Activated T-cell treated with anti-CD3 and anti-CD28 coated beads for 1 hour (primary cell): ENCODE results near the gene LIPE.
"Not testable (repeated sequence)": the region's sequence is repeated elsewhere in the genome, so short reads cannot be mapped to it uniquely, and the experiment has no call there.

Experiments used
- DNase-seq: peaks from one replicate; pipeline ENCODE4 v3.0.0-alpha.2; 2020; ENCODE audit warnings: low read depth

Gene LIPE, protein sequence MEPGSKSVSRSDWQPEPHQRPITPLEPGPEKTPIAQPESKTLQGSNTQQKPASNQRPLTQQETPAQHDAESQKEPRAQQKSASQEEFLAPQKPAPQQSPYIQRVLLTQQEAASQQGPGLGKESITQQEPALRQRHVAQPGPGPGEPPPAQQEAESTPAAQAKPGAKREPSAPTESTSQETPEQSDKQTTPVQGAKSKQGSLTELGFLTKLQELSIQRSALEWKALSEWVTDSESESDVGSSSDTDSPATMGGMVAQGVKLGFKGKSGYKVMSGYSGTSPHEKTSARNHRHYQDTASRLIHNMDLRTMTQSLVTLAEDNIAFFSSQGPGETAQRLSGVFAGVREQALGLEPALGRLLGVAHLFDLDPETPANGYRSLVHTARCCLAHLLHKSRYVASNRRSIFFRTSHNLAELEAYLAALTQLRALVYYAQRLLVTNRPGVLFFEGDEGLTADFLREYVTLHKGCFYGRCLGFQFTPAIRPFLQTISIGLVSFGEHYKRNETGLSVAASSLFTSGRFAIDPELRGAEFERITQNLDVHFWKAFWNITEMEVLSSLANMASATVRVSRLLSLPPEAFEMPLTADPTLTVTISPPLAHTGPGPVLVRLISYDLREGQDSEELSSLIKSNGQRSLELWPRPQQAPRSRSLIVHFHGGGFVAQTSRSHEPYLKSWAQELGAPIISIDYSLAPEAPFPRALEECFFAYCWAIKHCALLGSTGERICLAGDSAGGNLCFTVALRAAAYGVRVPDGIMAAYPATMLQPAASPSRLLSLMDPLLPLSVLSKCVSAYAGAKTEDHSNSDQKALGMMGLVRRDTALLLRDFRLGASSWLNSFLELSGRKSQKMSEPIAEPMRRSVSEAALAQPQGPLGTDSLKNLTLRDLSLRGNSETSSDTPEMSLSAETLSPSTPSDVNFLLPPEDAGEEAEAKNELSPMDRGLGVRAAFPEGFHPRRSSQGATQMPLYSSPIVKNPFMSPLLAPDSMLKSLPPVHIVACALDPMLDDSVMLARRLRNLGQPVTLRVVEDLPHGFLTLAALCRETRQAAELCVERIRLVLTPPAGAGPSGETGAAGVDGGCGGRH

DNA sequence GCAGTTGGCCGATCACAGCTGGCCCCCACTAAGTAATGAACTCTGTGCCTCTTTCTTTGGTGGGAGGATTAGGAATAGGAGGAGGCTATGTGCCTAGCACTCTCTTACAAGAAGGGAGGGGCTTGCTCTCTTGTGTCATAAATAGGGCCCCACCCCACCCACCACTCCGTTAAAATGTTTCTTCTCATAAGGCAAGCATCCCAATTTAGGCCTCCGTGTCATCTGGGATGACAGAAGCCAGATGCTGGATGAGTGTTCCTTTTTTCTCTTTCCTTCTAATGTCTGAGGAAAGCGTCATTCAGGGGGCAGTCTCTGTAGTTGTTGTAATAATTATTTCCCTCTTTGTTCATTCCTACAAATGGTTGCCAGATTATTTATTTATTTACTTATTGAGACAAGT, at the start of gene LIPE:
LIPE (minus strand) TSS at position 76 of the 400 bp plus-strand sequence. CDS start 239 bp downstream, outside the sequence.
- DNase-seq, result no peak

DNA sequence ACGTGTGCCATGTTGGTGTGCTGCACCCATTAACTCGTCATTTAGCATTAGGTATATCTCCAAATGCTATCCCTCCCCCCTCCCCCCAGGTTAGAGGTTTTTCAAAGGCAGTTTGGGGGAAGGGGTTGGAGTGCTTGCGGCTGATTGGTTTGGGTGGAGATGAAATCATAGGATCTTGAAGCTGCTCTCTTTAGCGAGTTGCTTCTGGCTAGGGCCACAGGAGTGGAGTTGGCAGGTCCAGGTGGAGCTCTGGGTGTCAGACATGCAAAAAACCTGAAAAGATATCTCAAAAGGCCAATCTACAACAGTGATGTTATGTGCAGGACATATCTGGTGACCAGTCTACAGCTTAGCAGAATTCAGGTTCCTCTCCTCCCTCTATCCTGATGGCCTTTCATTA, 48.2 kb upstream of the LIPE start:
- no peak for DNase-seq

DNA sequence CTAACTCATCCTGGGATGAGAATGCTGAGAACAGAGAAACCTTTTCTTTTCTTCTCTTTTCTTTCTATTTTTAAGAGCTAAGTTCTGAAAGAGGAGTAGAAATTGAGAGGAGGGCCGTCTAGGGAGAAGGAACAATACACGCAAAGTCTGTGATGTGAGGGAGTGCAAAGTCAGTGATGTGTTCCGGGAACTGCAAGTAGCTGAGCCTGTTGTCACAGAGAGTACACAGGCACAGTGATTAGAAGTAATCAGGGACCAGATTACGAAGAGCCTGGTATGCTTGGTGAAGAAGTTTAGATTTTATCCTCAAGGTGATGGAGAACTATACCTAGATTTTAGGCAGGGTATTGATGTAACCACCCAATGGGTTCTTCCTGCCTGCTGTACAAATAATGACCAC, 47.6 kb upstream of the LIPE start:
- no peak for DNase-seq

DNA sequence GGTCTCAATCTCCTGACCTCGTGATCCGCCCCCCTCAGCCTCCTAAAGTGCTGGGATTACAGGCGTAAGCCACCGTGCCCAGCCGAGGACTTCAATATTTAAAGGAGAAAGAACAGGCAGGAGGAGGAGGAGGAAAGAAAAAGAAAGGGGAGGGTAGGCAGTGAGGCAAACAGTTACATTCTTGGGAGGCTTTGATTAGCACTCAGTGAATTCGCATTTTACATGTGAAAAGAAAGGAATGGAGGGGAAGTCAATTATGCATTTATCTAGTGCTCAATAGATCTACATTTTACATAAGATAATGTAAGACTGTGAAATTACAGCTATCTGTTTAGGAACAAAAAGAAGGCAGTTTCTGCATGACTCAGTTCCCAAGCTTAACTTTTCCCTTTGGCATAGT, 46.5 kb upstream of the LIPE start:
- DNase-seq, result no peak

DNA sequence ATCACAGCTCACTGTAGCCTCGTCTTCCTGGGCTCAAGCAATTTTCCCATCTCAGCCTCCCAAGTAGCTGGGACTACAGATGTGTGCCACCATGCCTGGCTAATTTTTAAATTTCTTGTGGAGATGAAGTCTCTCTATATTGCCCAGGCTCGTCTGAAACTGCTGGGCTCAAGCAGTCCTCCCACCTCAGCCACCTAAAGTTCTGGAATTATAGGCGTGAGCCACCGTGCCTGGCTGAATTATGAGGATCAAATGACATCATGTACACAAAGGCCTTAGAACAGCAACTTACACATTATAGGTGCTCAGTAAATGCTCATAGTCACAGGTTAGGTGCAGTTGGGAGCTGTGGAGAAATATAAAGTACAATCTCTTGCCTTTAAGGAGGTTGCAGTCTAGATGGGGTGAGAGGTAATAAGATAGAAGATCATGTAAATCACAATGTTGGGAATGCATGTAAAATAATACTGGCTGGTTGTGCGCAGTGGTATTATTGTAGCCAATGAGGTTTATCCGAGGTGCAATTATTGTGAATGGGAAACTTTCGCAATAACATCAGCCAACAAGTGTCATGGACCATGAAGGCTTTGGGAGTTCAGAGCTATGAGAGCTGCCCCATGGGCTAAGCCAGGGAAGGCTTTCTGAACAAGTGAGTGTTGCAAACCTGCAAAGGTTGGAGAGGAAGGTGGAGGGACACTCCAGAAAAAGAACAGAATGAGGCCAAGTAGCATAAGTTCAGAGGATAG, 45.4 kb upstream of the LIPE start:
- DNase-seq, result no peak

DNA sequence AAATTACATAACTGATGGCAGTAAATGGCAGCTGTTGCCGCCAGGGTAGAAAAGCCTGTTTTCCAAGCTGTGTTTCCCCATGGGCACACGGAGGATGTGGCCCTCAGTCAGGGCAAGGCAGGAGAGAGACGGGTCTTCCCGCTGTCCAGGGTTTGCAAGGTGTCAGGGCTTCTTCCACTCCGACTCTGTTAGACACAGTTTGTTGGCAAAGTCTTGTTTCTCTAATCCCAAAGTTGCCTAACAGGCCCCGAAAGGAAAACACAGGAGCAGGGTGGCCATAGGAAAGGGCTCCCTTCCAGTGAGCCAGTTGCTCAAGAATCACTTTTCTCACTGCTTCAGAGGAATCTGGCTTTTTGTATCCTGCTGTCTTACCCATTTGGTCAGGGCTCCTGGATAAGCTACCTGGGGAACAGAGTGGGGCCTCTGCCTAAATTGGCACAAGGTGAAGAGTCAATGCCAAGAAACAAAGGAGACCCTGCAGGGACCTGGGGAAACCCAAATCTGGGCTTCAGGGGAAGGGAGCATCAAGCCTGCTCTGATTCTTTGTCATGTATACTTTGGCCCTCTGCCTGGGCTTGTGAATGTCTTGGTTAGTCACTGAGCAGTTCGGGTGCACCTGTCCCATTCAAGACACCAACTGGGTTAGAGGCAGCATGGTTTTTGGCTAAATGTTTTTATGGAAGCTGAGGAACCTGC, 44.5 kb upstream of the LIPE start:
- no peak for DNase-seq

DNA sequence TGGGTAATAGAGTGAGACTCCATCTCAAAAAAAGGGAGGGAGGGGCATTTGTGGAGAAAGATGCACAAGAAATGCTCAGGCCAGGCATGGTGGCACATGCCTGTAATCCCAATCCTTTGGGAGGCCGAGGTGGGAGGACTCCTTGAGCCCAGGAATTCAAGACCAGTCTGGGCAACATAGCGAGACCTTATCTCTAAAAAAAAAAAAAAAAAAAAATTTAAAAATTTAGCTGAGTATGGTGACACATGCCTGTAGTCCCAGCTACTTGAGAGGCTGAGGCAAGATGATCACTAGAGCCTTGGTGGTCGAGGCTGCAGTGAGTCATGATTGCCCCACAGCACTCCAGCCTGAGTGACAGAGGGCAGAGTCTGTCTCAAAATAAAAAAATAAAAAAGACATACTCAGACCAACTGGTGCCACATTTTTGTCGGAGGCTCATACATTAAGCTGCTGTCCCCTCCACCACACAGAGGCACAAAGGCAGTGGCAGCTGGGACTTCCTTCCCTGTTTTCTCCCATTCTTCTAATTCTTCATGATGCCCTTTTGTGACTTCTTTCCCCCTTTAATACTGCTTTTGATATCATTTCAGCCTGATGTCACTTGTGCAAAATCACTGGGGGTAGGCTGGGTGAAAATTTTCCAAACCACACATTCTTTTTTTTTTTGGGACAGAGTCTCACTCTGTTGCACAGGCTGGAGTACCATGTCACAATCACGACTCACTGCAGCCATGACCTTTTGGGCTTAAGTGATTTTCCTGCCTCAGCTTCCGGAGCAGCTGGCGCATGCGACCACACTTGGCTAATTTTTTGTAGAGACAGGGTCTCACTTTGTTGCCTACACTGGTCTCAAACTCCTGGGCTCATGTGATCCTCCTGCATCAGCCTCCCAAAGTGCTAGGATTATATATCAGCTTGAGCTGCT, 42.4 kb upstream of the LIPE start:
- no peak for DNase-seq

DNA sequence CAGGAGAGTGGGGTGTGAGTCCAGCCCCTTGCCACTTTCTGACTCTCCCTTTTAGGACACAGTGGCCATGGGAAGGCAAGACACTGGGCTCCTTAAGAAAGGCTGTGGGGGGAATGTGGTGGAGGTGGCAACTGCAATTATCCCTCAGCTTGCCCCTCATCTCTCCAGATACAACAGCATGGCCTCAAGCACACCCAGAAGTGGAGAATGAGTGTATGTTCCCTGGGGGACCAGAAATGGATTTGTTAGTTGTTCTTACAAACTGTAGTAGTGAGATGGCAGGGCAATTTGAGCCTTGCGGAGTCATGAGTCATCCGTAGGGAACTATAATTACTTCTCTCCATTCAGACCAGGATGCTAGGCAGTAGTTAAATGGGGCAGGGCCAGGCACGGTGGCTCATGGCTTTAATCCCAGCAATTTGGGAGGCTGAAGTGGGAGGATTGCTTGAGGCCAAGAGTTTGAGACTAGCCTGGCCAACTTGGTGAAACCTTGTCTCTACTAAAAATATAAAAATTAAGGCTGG, 41.1 kb upstream of the LIPE start:
- DNase-seq, result no peak

DNA sequence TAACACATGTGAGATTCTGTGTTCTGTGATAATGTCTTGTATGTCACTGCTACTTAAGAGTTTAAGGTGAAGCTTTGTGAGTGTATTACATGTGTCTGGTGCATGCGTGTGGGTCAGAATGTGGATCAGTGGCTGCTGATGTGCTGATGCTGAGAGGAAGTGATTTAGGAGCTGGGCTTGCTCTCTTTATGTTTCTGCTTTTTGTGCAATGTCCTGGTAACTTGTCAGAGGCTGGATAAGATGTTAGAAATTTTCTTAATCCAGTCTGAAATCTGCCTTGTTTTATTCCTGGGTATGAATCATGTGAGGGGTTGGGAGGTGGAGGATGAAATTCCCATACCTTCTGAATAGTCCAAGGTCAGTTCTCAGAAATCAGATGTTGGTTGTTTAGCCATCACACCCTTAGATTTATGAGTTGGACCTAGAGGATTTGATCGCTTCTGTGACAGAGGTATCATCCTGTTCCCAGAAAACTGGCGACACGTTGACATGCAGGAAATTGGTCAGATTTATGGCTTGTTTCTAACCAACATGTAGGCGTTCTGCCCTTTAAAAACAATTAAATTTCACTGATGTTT, 40.1 kb upstream of the LIPE start:
- no peak for DNase-seq

DNA sequence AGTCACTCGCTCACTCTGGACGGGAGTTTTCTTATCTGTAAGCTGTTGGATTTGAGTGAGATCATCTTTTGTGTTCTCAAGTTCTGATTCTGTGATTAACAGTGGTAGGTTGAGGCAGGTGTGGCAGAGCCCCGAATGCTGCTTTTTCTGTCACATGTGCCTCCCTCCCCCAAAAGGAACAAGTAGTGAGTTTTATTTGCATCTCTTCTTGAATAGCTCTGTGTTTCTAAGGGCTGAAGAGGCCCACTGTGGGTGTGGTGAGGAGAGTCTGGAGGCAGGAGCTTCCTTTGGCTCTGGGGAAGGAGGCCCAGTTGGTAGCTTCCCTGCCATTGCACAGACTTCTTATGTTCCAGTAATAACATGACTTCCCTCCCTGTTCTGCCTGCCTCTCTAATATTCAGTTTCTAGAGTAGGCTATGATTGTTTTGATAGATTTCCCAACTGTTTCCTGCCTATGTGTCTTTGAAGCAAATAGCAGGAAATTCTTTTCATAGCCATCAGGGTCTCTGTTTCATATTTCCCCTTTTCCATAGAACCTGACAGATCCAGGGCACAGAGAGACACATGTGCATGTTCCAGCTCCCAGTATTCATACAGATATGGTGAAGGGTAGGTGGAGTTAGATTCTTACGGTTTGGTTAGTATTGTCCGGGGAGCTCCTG, 39.5 kb upstream of the LIPE start:
- no peak for DNase-seq

DNA sequence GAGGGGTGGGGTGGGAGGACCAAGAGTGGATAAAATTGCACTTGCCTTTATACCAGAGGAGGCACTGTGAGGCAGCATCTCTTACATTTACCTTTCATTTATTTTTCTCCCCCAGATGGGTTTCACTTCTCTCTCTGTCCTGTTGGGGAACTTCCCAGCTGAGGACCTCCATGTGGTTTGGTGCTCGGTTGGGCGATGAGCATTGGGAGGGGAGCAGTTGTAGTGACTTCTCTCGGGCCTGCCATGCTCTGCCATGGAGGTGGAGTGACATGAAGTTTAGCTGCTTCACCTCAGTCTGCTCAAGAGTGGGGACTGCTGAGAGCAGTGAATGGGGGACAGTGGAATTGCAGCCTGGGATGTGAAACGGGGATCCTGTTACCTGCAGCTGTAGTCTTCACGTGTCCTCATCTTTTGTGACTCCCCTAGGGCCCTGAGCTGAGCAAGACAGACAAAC, 38.7 kb upstream of the LIPE start:
- no peak for DNase-seq

DNA sequence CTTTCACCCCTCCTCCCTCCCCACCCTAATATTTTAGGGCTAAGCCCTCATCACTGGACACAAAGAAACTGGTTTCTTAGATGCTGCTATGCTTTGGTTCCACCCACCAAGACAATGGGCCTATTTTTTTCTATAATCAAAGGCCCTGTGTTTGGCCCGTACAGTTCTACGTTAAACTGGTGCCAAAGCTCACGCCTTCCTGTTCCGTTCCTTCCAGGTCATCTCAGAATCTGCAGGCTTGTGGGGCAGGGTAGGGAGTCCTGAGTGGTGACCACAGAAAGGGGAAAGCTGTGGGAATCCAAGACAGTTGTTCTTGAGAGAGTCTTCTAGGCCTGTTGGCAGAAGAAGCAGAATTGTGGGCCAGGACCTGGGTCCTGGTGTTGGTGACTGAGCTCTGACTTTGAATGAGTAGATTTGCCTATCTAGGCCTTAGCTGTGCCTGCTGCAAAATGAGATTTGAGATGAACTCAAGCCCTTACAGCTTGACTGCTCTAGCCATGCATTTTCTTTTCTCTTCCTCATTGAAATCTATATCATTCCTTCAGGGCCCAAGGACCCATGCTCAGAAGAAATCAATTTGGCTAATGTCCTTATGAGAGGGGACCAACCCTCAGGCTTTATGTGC, 34.6 kb upstream of the LIPE start:
- no peak for DNase-seq

DNA sequence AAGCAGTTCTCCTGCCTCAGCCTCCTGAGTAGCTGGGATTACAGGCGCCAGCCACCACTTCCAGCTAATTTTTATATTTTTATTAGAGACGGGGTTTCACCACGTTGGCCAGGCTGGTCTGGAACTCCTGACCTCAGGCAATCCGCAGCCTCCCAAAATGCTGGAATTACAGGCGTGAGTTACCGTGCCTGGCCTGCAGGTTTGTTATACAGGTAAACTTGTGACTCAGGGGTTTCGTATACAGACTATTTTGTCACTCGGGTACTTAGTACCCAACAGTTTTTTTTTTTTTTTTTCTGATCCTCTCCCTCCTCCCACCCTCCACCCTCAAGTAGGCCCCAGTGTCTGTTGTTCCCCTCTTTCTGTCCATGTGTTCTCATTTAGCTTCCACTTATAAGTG, 34.0 kb upstream of the LIPE start:
- DNase-seq, result not testable (repeated sequence)

DNA sequence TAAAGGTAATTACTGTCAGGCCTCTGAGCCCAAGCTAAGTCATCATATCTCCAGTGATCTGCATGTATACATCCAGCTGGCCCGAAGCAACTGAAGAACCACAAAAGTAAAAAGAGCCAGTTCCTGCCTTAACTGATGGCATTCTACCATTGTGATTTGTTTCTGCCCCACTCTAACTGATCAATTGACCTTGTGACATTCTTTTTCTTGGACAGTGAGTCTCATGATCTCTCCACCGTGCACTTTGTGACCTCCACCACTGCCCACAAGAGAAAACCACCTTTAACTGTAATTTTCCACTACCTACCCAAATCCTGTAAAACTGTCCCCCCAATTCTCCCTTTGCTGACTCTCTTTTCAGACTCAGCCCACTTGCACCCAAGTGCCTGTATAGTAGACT, 32.7 kb upstream of the LIPE start:
- DNase-seq, result no peak

DNA sequence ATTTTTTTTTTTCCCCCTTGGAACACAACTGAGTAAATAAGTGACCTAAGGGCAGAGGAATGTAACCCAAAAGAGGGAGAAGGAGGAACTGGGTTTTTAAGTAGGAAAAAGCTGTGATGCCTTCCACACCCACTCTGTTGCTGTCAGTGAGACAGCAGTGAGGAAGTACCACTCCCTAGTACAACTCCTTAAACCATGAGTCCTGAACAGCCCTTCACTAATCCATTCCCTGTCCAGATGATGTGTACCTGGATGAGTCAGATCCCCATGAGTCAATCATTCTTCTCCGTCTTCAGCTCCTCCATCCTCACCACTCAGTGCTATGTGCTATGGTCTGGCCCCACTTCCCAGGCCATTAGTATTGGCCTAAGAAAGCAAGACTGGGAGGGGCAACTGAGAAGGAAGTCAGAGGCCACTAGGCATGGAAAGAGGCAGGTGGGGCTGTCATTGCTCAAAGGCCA, 28.5 kb upstream of the LIPE start:
- DNase-seq, result no peak

DNA sequence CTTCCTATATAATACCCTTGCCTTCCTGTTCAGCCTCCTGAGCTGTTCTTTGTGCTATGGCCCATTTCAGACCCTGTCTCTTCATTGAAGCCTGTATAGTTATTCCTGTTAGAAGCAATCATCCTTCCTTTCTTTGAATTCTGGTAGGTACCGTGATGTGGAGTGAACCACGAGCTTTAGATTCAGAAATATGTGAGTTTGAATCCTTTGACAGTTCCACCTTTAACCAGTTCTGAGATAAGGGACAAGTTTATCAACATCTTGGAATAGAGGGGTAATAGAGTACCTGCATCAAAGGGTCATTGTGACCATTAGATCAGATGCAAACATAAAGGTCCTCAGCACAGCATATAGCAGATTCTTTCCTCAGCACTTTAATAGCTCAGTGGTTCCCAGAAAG, 27.9 kb upstream of the LIPE start:
- no peak for DNase-seq

DNA sequence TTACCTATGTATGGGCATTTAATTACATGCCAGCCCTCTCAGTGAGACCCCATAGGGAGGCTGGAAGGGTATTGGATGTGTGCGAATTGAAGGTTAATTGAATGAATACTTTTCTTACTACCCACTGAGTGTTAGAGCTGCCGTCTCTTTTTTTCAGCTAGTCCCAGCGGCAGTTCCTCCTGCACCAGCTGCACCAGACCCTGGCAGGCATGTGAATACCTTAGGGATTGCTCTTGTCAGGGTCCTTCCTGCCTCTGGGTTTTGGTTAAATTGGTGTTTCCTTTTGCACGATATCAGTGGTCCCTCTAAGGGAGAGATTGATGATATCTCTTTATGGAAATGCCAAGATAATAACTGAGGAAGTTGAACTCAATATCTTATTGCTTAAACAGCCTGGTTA, 25.4 kb upstream of the LIPE start:
- no peak for DNase-seq

DNA sequence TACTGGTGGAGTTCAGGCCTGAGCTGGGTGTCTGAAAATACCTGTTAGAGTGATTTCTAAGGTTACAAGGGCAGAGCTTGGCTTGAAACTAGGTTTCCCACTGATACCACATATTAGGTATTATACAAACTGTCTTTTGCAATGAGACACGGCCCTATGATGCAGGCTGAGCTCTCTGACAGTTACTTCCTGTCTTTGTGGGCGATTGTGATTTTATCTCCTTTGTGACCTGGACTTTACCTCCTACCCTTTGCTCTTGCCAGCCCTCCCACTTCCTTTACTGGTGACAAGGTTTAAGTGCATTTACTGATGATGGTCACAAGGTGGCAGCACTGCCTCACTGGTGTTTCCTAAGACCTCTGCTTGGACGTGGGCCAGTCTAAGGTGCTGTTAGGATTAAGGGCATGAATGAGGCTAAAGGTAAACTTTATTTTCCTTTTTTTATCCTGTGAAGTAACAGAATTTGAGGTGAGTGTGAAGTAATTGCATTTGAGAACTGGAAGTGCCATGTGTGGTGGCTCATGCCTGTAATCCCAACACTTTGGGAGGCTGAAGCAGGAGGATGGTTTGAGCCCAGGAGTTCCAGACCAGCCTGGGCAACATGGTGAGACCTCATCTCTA, 23.2 kb upstream of the LIPE start:
- peak; percentile 60 for DNase-seq
